ENCODE results near the gene TFR2. TPM values are rescaled to one million over a fixed set of nuclear protein-coding genes. Genes with fewer than 3 reads are reported as not detected.

Gene TFR2
- total RNA-seq, 1 experiment from 2014 or later = 9.1 TPM

DNA sequence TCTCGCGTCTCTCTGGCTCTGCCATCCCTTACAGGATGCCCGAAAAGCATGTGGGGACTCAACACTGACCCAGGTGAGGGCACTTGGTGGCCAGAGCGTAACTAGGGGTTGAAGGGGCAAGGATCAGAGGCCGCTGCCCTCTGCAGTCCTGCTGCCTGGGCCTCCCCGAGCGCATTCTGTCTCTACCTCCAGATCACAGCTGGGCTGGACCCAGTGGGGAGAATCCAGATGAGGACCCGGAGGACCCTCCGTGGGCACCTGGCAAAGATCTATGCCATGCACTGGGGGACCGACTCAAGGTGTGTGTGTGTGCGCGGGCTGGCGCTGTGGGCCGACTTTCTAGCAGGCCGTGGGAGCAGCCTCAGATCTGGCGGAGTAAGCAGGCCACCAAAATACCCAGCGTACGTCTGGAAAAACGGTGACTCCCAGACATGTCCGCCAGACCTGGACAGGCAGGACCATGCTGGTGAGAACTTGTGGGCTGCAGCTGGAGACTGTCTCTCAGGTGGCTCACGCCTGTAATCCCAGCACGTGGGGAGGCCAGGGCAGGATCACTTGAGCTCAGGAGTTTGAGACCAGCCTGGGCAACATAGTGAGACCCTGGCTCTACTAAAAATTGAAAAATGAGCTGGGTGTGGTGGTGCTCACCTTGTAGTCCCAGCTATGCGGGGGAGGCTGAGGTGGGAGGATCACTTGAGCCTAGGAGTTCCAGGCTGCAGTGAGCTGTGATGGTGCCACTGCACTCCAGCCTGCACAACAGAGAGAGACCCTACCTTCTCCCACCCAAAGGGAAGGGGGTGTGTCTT is 35.4 kb upstream of the TFR2 start:
- POLR2A ChIA-PET = interaction anchor here (0.6 to 0.7 kb wide), 2 partner anchors 26 to 31 kb away, joined by 3 to 5 read pairs; no protein-coding TSS in a partner anchor
- ATAC-seq = no peak

DNA sequence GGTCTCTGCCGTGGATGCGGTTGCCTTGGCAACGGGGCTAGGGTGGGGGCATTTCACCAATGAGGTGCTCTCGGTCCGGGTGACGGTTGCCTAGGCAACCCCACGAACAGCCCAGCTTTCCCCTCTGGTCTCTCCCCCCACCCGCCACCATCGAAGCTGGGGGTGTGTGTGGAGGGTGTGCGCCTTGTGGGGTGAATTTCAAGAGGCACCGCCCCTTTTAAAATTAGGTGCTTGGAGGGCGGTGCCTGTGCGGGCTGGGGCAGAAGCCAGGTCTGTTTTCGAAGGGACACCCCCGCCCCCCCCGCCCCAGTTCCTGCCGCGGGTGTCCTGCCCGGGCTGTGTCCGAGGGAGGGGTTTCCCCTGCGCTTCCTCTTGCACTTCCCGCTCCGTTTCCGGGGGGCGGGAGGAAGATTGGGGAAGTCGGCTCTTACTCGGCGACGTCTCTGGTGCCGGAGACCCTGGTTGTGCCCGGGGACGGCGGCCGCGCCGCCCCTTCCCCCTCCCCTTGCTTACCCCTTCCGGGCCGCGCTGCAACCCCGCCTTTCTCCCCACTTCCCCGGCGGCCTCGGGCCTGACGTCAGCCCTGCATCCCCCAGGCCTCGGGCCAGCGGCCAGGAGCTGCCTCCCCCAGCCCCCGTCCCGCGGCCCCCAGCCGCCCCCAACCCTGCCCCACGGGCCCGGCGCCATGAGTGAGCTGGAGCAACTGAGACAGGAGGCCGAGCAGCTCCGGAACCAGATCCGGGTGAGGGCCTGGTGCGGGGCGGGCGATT is 34.4 kb upstream of the TFR2 start:
- peaks cover 3% of the 10 kb centered on the region for H3K36me3 ChIP-seq (ENCODE audit: control insufficient read depth, insufficient read depth, low read length)
- H3K27ac ChIP-seq (ENCODE audit: low read length) = peak overlapping the region; percentile 48; the same call in 1 of the 2 replicates
- no peaks in the 10 kb centered on the region for H3K9me3 ChIP-seq (ENCODE audit: control insufficient read depth, insufficient read depth, low read depth, low read length)
- peaks cover 40% of the 10 kb centered on the region for H3K4me1 ChIP-seq (ENCODE audit: control insufficient read depth, insufficient read depth, low read length)
- intact Hi-C loops (cut with micrococcal nuclease; ENCODE audit: unreplicated experiment) = no loop called here
- ChIA-PET POLR2A (interaction anchor here (0.6 to 0.7 kb wide), 2 partner anchors 25 to 30 kb away, joined by 3 to 5 read pairs; no protein-coding TSS in a partner anchor), CTCF (interaction anchor here (0.6 to 1.2 kb wide), 2 partner anchors 14 to 89 kb away, joined by 3 to 8 read pairs; no protein-coding TSS in a partner anchor)
- in situ Hi-C loops (cut with HindIII; ENCODE audit: low pct_unique_long_range_greater_than_20kb, low sequenced_read_pairs) = no loop called here
- TF ChIP-seq, protein P1, sequence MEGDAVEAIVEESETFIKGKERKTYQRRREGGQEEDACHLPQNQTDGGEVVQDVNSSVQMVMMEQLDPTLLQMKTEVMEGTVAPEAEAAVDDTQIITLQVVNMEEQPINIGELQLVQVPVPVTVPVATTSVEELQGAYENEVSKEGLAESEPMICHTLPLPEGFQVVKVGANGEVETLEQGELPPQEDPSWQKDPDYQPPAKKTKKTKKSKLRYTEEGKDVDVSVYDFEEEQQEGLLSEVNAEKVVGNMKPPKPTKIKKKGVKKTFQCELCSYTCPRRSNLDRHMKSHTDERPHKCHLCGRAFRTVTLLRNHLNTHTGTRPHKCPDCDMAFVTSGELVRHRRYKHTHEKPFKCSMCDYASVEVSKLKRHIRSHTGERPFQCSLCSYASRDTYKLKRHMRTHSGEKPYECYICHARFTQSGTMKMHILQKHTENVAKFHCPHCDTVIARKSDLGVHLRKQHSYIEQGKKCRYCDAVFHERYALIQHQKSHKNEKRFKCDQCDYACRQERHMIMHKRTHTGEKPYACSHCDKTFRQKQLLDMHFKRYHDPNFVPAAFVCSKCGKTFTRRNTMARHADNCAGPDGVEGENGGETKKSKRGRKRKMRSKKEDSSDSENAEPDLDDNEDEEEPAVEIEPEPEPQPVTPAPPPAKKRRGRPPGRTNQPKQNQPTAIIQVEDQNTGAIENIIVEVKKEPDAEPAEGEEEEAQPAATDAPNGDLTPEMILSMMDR (IDR thresholded peaks at IDR 0.05) = no peak
- TF ChIP-seq, protein P2, sequence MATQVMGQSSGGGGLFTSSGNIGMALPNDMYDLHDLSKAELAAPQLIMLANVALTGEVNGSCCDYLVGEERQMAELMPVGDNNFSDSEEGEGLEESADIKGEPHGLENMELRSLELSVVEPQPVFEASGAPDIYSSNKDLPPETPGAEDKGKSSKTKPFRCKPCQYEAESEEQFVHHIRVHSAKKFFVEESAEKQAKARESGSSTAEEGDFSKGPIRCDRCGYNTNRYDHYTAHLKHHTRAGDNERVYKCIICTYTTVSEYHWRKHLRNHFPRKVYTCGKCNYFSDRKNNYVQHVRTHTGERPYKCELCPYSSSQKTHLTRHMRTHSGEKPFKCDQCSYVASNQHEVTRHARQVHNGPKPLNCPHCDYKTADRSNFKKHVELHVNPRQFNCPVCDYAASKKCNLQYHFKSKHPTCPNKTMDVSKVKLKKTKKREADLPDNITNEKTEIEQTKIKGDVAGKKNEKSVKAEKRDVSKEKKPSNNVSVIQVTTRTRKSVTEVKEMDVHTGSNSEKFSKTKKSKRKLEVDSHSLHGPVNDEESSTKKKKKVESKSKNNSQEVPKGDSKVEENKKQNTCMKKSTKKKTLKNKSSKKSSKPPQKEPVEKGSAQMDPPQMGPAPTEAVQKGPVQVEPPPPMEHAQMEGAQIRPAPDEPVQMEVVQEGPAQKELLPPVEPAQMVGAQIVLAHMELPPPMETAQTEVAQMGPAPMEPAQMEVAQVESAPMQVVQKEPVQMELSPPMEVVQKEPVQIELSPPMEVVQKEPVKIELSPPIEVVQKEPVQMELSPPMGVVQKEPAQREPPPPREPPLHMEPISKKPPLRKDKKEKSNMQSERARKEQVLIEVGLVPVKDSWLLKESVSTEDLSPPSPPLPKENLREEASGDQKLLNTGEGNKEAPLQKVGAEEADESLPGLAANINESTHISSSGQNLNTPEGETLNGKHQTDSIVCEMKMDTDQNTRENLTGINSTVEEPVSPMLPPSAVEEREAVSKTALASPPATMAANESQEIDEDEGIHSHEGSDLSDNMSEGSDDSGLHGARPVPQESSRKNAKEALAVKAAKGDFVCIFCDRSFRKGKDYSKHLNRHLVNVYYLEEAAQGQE (IDR thresholded peaks at IDR 0.05; ENCODE audit: insufficient read depth in 1 of 2, low read depth in 2 of 2, low read length in 1 of 2) = no peak
- TF ChIP-seq SIN3A (IDR thresholded peaks at IDR 0.05; ENCODE audit: borderline replicate concordance, insufficient read depth, low read depth, low read length) = no peak
- no peak for TF ChIP-seq TCF7L2 (IDR thresholded peaks at IDR 0.05; ENCODE audit: low read depth, low read length)
- no peak for TF ChIP-seq POLR2AphosphoS5 (IDR thresholded peaks at IDR 0.05; ENCODE audit: low read depth, low read length)
- no TSS peak for BruUV-seq (replicated peaks)
- no peak for DNase-seq (ENCODE audit: low read depth, low spot score)
- H3K27me3 ChIP-seq (ENCODE audit: control insufficient read depth, insufficient read depth, low read length) = no peaks in the 10 kb centered on the region
- peak; percentile 5 for ATAC-seq
- peak overlapping the region; percentile 66 to 93 for H3K4me3 ChIP-seq (ENCODE audit: low read depth in 2 of 2, low read length in 2 of 2)

More for the DNA sequence above, 35.4 kb upstream of the TFR2 start:
- no peaks in the 10 kb centered on the region for H3K27me3 ChIP-seq (ENCODE audit: control insufficient read depth, insufficient read depth, low read length)
- DNase-seq (ENCODE audit: low read depth, low spot score) = no peak
- peaks cover 48% of the 10 kb centered on the region for H3K4me1 ChIP-seq (ENCODE audit: control insufficient read depth, insufficient read depth, low read length)
- in situ Hi-C loops (cut with HindIII; ENCODE audit: low pct_unique_long_range_greater_than_20kb, low sequenced_read_pairs) = no loop called here
- intact Hi-C loops (cut with micrococcal nuclease; ENCODE audit: unreplicated experiment) = no loop called here
- H3K4me3 ChIP-seq (ENCODE audit: low read depth in 2 of 2, low read length in 2 of 2) = peak overlapping the region; percentile 15 to 93; a peak in 2 of 4 replicates
- TF ChIP-seq, protein P1 (IDR thresholded peaks at IDR 0.05) = no peak
- TF ChIP-seq TCF7L2 (IDR thresholded peaks at IDR 0.05; ENCODE audit: low read depth, low read length) (no peak), POLR2AphosphoS5 (IDR thresholded peaks at IDR 0.05; ENCODE audit: low read depth, low read length) (no peak), SIN3A (IDR thresholded peaks at IDR 0.05; ENCODE audit: borderline replicate concordance, insufficient read depth, low read depth, low read length) (no peak)
- TF ChIP-seq, protein P2 (IDR thresholded peaks at IDR 0.05; ENCODE audit: insufficient read depth in 1 of 2, low read depth in 2 of 2, low read length in 1 of 2) = no peak
- H3K9me3 ChIP-seq (ENCODE audit: control insufficient read depth, insufficient read depth, low read depth, low read length) = no peaks in the 10 kb centered on the region
- no peak overlapping the region for H3K27ac ChIP-seq (ENCODE audit: low read length)
- H3K36me3 ChIP-seq (ENCODE audit: control insufficient read depth, insufficient read depth, low read length) = peaks cover 3% of the 10 kb centered on the region
- CTCF ChIA-PET = interaction anchor here (1.2 kb wide), 1 partner anchor 13 kb away, joined by 3 read pairs; no protein-coding TSS in a partner anchor
- no TSS peak for BruUV-seq (replicated peaks)
